Choroid plexus epithelial cell (primary cell): ENCODE measurements around the gene TARP.

Source experiments
- DNase-seq: peaks from one replicate; pipeline ENCODE4 v3.0.0-alpha.2; 2010; ENCODE audit warnings: low read depth
- H3K4me3 ChIP-seq: 2 replicates; pipeline ENCODE4 v1.5.1; 2011; ENCODE audit warnings: low read depth, mild to moderate bottlenecking, control low read depth, low read length, moderate library complexity
- TF ChIP-seq, protein P1 (sequence below): conservative IDR thresholded peaks from 2 replicates; pipeline ENCODE4 v1.5.1; 2011; ENCODE audit warnings: low read depth, mild to moderate bottlenecking, control low read depth, inconsistent platforms, low read length, moderate library complexity

Gene TARP

DNA sequence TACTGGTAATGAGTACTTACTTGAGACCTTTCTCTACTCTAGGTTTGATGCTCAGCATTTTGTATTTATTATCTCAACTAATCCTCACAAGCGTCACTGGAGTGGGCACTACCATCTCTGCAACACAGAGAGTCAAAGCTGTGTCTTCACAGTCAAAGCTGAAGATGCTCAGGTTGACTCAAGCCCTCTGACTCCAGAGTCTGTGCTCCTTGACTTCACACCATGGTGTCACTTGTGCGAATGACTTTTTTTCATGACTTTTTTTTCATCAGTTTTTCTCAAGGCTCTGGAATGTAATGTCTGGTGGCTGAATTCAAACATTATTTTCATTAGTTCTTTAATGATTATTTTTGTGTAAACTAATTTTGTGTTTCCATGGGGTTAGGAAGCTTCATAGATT is 30.4 kb upstream of the TARP start:
- H3K4me3 ChIP-seq = no peak overlapping the region
- TF ChIP-seq, protein P1, sequence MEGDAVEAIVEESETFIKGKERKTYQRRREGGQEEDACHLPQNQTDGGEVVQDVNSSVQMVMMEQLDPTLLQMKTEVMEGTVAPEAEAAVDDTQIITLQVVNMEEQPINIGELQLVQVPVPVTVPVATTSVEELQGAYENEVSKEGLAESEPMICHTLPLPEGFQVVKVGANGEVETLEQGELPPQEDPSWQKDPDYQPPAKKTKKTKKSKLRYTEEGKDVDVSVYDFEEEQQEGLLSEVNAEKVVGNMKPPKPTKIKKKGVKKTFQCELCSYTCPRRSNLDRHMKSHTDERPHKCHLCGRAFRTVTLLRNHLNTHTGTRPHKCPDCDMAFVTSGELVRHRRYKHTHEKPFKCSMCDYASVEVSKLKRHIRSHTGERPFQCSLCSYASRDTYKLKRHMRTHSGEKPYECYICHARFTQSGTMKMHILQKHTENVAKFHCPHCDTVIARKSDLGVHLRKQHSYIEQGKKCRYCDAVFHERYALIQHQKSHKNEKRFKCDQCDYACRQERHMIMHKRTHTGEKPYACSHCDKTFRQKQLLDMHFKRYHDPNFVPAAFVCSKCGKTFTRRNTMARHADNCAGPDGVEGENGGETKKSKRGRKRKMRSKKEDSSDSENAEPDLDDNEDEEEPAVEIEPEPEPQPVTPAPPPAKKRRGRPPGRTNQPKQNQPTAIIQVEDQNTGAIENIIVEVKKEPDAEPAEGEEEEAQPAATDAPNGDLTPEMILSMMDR = no peak
- no peak for DNase-seq

DNA sequence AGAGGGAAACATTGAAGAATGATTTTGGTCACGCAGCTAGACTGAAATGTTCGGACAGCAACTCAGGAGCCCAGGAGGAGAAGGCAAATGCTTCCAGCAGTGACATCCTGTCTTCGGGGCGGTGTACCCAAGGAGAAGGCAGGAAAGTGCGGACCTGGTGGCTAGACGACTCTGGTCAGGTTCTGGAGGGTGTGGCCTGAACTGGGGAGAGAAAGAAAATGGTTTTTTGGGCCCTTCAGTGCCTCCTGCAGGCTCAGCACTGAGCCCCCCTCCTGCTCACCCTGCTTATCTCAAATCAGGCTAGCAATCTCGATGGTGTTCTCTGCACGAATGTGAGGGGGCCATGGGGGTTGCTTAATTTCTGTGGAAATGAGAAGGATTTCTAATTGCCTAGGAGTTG is 26.7 kb upstream of the TARP start:
- H3K4me3 ChIP-seq = no peak overlapping the region
- no peak for DNase-seq
- TF ChIP-seq, protein P1 = no peak

DNA sequence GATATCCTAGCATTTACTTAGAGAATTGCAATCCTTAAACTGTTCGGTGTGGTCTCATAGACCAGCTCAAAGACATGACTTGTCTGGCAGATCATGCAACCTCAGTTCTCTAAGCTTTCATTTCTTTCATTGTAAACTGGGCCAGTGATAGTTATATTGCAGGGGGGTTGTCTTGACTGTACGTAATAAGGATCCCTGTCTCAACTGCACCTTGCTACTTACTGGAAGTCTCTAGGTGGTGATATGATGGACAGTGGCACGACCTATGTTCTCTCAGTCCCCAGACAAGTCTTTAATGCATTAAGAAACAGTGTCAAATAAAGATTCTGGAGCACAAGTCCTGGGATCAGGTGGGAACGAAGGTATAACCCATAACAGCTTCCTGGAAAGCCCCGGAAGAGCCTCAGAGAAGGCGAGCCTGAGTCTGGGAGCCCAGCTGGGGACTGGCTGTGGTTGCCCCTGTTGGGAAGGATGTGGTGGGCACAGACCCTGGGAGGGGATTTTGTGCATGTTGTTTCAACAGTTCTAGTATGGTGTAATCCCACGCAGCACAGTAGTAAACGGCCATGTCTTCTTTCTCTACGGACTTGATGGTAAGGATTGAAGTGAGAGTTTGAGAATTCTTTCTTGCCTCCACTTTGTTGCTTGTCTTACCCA is 26.0 kb upstream of the TARP start:
- TF ChIP-seq, protein P1 = no peak
- DNase-seq = no peak
- H3K4me3 ChIP-seq = no peak overlapping the region

DNA sequence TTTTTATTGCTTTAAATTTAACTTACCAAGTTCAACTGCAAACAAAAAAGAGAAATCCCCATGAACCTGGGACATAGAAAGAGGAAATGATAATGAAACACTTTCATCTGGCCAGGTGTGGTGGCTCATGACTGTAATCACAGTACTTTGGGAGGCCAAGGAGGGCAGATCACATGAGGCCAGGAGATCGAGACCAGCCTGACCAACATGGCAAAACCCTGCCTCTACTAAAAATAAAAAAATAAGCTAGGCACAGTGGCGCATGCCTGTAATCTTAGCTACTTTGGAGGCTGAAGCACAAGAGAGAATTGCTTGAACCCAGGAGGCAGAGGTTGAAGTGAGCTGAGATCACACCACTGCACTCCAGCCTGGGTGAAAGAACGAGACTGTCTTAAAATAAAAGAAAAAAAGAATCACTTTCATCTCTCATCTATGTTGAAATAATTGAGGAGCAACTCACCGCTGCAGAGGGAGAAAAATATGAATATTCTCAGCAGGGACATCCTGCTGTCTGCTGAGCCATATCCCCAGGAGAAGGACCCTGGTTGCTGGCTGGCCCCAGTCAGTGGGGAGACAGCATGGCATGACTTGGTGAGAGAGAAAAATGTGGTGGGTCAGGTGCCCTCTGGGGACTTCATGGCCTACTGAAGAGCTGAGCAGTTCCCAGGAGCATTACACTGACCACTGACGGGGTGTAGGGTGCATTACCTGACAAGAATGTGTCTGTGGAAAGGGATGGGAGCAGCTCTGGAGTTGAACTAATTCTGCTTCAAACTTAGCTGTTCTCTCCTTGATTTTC is 22.8 kb upstream of the TARP start:
- DNase-seq = no peak
- TF ChIP-seq, protein P1 = no peak
- no peak overlapping the region for H3K4me3 ChIP-seq

DNA sequence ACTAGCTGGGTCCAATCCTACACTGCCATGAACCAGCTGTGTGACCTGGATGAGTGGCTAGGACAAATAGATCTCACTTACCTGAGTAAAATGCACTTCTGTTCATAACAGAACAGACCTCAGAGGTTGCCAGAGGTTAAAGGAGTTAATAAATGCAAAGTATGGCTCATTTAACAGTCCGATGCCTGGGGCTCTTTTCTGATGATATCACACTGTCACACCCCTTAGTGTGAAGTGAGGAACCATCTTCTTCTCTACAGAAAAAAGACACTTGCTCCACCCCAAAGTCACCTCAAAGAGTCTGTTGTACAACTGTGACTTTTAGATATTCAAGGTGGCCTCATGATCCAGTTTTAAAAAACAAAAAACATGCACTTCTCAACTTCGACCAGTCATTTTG is 21.5 kb upstream of the TARP start:
- TF ChIP-seq, protein P1 = no peak
- no peak for DNase-seq
- no peak overlapping the region for H3K4me3 ChIP-seq

DNA sequence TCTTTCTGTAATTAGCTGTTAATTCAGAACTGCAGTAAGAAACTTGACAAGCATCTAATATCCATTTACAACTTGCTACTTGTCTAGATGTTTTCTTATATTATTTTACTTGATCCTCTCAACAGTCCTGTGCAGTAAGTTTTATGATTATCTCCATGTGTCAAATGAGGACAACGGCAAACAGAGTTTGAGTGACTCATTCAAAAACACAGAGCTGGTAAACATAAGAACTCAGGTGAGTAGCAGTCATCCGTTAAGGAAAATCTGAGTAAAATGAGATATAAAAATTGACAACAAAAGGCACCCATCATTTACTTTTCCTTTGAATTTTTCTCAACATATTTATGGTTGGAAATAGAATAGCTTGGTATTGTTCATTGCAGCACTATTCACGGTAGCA is 19.0 kb upstream of the TARP start:
- TF ChIP-seq, protein P1 = no peak
- H3K4me3 ChIP-seq = no peak overlapping the region
- DNase-seq = no peak

DNA sequence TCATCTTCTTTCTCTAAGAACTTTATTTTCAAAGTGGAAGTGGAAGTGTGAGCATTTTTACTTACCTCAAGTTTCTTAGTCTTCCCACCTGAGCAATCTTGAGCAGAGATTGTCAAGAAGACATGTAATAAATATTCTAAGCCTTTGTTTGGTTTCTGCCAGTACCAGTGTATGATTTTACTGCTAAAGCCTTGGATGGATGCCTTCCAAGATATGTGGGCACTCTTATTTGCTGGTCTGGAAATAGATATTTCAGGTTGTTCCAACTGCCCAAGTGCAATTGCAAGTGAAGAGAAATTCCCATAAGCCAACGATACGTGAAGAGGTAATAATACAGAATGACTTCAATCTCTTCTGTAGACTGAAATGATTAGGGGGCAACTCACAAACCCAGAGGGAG is 18.2 kb upstream of the TARP start:
- H3K4me3 ChIP-seq = no peak overlapping the region
- no peak for DNase-seq
- TF ChIP-seq, protein P1 = no peak
